Thyroid gland (tissue), 4 donors: ENCODE data around the gene SAMD4A. TPM values are rescaled to one million over a fixed set of nuclear protein-coding genes. Genes with fewer than 3 reads are reported as not detected.

Source experiments
- DNase-seq, 2 donors: peaks; one replicate each; pipeline ENCODE4 v3.0.0-alpha.2; 2019
- H3K27ac ChIP-seq, 3 donors: fragments of 200-600 bp; sonication (generic); 1 replicate in 2 of 3; 2 replicates in 1 of 3; pipeline ENCODE4 v1.5.1; 2016 to 2019; ENCODE audit warnings: mild to moderate bottlenecking in 1 of 3, moderate library complexity in 1 of 3
- H3K27me3 ChIP-seq: fragments of 200-600 bp; sonication (generic); one replicate; pipeline ENCODE4 v1.5.1; 2019
- H3K36me3 ChIP-seq, 2 donors: fragments of 200-600 bp; sonication (generic); one replicate each; pipeline ENCODE4 v1.5.1; 2016 to 2019
- H3K4me1 ChIP-seq, 2 donors: fragments of 200-600 bp; sonication (generic); one replicate each; pipeline ENCODE4 v1.5.1; 2017 to 2019
- H3K4me3 ChIP-seq, 3 donors: fragments of 200-600 bp; sonication (generic); replicated peaks in 1 of 3; 1 replicate in 2 of 3; 2 replicates in 1 of 3; pipeline ENCODE4 v1.5.1; 2016; ENCODE audit warnings: mild to moderate bottlenecking in 1 of 3
- H3K9me3 ChIP-seq: fragments of 200-600 bp; sonication (generic); one replicate; pipeline ENCODE4 v1.5.1; 2017
- CTCF ChIP-seq, 6 experiments: fragments of 200-600 bp in 3 of 6; fragments of 450-650 bp in 3 of 6; sonication (generic) in 3 of 6; IDR thresholded peaks; one replicate each; pipeline ENCODE4 v1.5.1; 2016 to 2019; ENCODE audit warnings: antibody characterized with exemption in 6 of 6, mild to moderate bottlenecking in 2 of 6, inconsistent platforms in 1 of 6, moderate library complexity in 1 of 6
- POLR2A ChIP-seq, 2 donors: fragments of 450-650 bp; IDR thresholded peaks; one replicate each; pipeline ENCODE4 v1.6.1; 2017; ENCODE audit warnings: antibody characterized with exemption in 2 of 2, mild to moderate bottlenecking in 2 of 2, moderate library complexity in 1 of 2
- WGBS, 2 donors: methylation state at CpG; one replicate each; pipeline ENCODE4 v1.1.5; 2017; 5-methylcytosine and 5-hydroxymethylcytosine counted together
- intact Hi-C: fragments of 100-400 bp; cut with DNase I; formaldehyde crosslinking; loops from one replicate; pipeline ENCODE4 v1.15.1; 2023
- total RNA-seq, 4 donors: library from RNA; depleted of rRNA; stranded (reverse); fragments of >200 nt; gene quantifications; one replicate each; pipeline ENCODE4 v1.2.3, GENCODE V29; 2016

Gene SAMD4A
- total RNA-seq, 4 donors from 2014 or later: 12.6 to 32.7 (median 17.6) TPM

- Histone ChIP-seq H3K27me3 (no peaks in the 10 kb centered on the region), H3K27ac (peak overlapping the region; percentile 11 to 86 (median 62)), H3K4me1 (peaks cover 0 to 8% of the 10 kb centered on the region in 2 donors), H3K9me3 (no peaks in the 10 kb centered on the region), H3K4me3 (no peak overlapping the region), H3K36me3 (no peaks in the 10 kb centered on the region)
- DNase-seq: no peak
- TF ChIP-seq POLR2A (IDR thresholded peaks at IDR 0.05): no peak
- WGBS, 2 donors: 59 to 63% methylated on average over 13 of the region's 13 CpGs
- intact Hi-C loops: no loop called here
Measured at GRCh38 chr14:54627540-54628363, 60.8 kb downstream of the SAMD4A start.

- Histone ChIP-seq H3K4me3 (no peak overlapping the region), H3K27ac (no peak overlapping the region), H3K4me1 (peaks cover 0 to 8% of the 10 kb centered on the region in 2 donors), H3K36me3 (no peaks in the 10 kb centered on the region), H3K9me3 (no peaks in the 10 kb centered on the region), H3K27me3 (no peaks in the 10 kb centered on the region)
- 90 to 95% methylated on average over 3 of the region's 3 CpGs for WGBS, 2 donors
- TF ChIP-seq POLR2A (IDR thresholded peaks at IDR 0.05): no peak
- intact Hi-C loops: no loop called here
- no peak for DNase-seq
Measured at GRCh38 chr14:54629183-54629582, 62.3 kb downstream of the SAMD4A start.

GRCh38 chr14:54629635-54630360 lies 62.9 kb downstream of the SAMD4A start:
- H3K4me3 ChIP-seq: no peak overlapping the region
- no peak for TF ChIP-seq CTCF (IDR thresholded peaks at IDR 0.05)
- TF ChIP-seq POLR2A (IDR thresholded peaks at IDR 0.05): no peak
- intact Hi-C loops: no loop called here
- no peak for DNase-seq
- H3K27me3 ChIP-seq: no peaks in the 10 kb centered on the region
- no peak overlapping the region for H3K27ac ChIP-seq
- WGBS, 2 donors: 71 to 72% methylated on average over 3 of the region's 3 CpGs
- no peaks in the 10 kb centered on the region for H3K9me3 ChIP-seq
- peaks cover 0 to 8% of the 10 kb centered on the region in 2 donors for H3K4me1 ChIP-seq
- H3K36me3 ChIP-seq: no peaks in the 10 kb centered on the region

GRCh38 chr14:54631016-54631415 lies 64.1 kb downstream of the SAMD4A start:
- no peak for DNase-seq
- Histone ChIP-seq H3K36me3 (no peaks in the 10 kb centered on the region), H3K4me1 (peaks cover 0 to 8% of the 10 kb centered on the region in 2 donors), H3K9me3 (no peaks in the 10 kb centered on the region), H3K27me3 (no peaks in the 10 kb centered on the region), H3K4me3 (no peak overlapping the region), H3K27ac (no peak overlapping the region)
- TF ChIP-seq CTCF (IDR thresholded peaks at IDR 0.05): no peak
- no peak for TF ChIP-seq POLR2A (IDR thresholded peaks at IDR 0.05)
- WGBS, 2 donors: 26 to 57% methylated on average over 1 of the region's 1 CpG
- intact Hi-C loops: no loop called here

- TF ChIP-seq CTCF (IDR thresholded peaks at IDR 0.05): no peak
- no peak for TF ChIP-seq POLR2A (IDR thresholded peaks at IDR 0.05)
- no peak overlapping the region for H3K4me3 ChIP-seq
- 98 to 100% methylated on average over 1 of the region's 1 CpG for WGBS, 2 donors
- no peak for DNase-seq
- no peaks in the 10 kb centered on the region for H3K9me3 ChIP-seq
- intact Hi-C loops: no loop called here
- no peak overlapping the region for H3K27ac ChIP-seq
- H3K27me3 ChIP-seq: no peaks in the 10 kb centered on the region
- peaks cover 0 to 8% of the 10 kb centered on the region in 2 donors for H3K4me1 ChIP-seq
- no peaks in the 10 kb centered on the region for H3K36me3 ChIP-seq
Measured at GRCh38 chr14:54632452-54632851, 65.5 kb downstream of the SAMD4A start.

- no peak for DNase-seq
Measured at GRCh38 chr14:54633076-54633475, 66.1 kb downstream of the SAMD4A start.

More at GRCh38 chr14:54633076-54633475, 66.1 kb downstream of the SAMD4A start:
- 85 to 92% methylated on average over 4 of the region's 4 CpGs for WGBS, 2 donors
- H3K27ac ChIP-seq: no peak overlapping the region
- no peaks in the 10 kb centered on the region for H3K27me3 ChIP-seq
- no peak for TF ChIP-seq CTCF (IDR thresholded peaks at IDR 0.05)
- no peak for TF ChIP-seq POLR2A (IDR thresholded peaks at IDR 0.05)
- intact Hi-C loops: no loop called here
- H3K4me1 ChIP-seq: peaks cover 0 to 5% of the 10 kb centered on the region in 2 donors
- no peaks in the 10 kb centered on the region for H3K9me3 ChIP-seq
- no peaks in the 10 kb centered on the region for H3K36me3 ChIP-seq
- H3K4me3 ChIP-seq: no peak overlapping the region
